Activated CD4-positive, alpha-beta T cell treated with anti-CD3 and anti-CD28 coated beads, Interleukin-2, amount 50 U/mL, for 16 hours (primary cell): ENCODE results near the gene MKX.
"Not testable (repeated sequence)": the region's sequence is repeated elsewhere in the genome, so short reads cannot be mapped to it uniquely, and the experiment has no call there.

Experiments used
- DNase-seq: peaks from one replicate; pipeline ENCODE4 v3.0.0-alpha.2; 2020

The MKX gene

DNA sequence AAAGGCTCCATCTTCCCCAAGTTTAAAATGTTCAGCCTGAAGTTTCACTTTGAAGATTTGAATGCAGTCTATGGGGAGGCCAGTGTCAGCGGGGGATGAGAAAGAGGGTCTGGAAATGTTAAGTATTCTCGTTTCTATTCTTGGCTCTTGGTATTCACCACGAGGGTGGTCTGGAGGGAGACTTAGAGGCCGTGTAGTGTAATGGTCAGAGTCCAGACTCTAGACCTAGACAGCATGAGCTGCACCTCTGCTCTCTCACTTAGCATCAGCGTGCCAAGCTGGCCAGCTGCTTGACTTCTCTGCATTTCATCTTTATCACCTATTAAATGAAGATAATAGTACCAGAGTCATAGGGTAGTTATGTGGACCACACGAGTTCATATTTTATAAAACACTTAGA is 57.9 kb downstream of the MKX start:
- DNase-seq = no peak

DNA sequence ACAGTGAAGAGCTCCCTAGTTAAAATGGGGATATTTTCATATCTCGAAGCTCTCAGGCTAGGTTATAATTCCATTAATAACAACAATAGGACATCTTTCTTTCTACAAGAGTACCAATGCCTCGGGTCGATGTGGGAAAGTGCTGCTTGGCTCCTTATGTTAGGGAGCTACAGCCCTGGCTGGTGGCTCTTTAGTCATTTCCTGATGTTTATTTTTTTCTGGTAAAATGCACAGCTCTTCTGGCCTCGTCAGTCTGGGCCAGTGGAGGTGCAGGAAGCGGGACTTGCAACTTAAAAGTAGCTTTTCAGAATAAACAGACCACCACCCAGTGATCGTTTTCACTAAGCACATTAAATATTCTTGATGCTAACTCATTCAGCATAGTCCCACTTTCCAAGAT is 58.3 kb downstream of the MKX start:
- DNase-seq = no peak

DNA sequence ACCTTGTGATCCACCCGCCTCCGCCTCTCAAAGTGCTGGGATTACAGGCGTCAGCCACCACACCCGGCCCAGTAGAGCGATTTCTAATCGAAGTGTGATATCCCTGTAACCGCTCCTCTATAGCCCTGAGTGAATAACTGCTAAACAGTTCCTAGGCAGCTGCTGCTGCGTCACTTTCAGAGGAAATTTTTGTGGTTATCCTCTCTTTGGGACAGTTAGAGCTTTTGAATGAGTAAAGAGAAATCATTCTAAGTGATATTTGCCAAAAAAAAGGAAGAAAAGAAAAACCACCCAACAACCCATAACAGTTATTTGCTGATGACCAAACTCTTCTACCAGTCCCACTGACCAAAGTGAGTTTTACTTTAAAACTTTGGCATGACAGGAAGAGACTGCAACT is 59.9 kb downstream of the MKX start:
- DNase-seq = no peak

DNA sequence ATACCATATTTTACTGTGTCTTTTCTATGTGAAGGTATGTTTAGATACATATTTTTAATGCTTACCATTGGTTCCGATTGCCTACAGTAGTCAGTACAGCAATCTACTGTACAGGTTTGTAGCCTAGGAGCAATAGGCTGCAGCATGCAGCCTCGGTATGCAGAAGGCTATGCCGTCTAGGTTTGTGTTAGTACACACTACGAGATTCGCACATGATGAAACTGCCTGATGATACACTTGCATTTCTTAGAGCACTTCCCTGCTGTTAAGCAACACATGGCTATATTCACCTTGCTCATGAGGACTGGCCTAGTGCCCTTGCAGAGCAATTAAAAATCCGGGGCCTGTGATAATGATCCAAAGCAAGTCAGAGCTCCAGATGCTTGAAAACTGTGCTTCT is 62.4 kb downstream of the MKX start:
- DNase-seq = no peak

DNA sequence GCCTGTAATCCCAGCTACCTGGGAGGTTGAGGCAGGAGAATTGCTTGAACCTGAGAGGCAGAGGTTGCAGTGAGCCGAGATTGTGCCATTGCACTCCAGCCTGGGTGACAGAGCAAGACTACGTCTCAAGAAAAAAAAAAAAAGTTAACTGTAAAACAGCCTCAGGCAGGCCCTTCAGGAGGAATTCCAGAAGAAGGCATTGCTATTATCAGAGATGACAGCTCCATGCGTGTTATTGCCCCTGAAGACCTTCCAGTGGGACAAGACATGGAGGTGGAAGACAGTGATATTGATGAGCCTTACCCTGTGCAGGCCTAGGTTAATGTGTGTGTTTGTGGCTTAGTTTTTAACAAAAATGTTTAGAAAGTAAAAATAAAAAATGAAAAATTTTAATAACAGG is 63.8 kb downstream of the MKX start:
- not testable (repeated sequence) for DNase-seq

DNA sequence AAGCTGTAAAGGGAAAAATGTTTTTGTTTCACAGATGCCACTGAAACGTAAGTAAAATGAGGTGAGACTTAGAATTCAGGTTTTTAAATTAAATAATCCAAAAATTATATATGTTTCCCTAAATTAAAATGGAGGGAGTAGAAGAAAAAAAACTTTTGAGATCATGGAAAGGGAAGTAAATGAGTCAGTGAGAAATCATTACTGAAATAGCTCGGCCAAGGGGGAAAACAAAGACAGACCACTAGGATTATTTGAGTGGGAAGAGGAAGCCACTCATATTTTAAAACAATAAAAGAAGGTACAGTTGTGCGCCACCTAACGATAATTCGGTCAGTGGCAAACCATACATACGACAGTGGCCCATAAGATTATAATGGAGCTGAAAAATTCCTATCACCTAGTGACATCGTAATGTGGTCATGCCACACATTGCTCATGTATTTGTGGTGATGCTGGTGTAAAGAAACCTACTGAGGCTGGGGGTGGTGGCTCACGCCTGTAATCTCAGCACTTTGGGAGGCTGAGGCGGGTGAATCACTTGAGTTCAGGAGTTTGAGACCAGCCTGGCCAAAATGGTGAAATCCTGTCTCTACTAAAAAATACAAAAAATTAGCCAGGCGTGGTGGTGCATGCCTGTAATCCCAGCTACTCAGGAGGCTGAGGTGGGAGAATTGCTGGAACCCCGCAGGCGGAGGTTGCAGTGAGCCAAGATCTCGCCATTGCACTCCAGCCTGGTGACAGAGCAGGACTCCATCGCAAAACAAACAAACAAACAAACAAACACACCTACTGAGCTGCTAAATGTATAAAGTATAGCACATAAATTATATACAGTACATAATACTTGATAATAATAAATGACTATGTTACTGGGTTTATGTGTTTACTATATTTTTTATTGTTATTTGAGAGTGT is 64.7 kb downstream of the MKX start:
- DNase-seq = no peak

DNA sequence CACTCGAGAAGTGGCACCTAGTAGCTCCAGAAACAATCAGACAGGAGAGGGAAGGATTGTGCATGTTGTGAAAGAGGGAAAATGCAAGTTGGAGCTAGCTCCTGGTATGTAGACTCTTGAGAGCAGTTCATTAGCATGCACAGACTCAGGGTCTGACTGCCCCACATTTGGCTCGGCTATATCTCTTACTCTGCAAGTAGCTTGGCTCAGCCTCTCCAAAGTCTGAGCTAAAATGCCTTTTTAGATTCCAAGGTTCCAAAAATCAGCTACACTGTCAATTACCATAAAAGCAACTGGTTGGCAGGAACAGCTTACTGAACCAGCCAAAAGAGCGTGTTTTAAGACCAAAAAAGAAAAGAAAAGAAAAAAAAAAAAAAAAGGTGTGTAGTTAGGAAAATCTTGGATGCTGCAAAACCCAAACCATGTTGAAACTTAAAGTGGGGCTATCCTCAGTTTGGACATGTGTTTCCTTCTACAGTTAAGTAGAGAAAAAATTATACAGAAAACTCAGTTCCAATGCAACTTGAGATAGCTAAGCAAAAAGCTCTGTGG is 65.5 kb downstream of the MKX start:
- no peak for DNase-seq

DNA sequence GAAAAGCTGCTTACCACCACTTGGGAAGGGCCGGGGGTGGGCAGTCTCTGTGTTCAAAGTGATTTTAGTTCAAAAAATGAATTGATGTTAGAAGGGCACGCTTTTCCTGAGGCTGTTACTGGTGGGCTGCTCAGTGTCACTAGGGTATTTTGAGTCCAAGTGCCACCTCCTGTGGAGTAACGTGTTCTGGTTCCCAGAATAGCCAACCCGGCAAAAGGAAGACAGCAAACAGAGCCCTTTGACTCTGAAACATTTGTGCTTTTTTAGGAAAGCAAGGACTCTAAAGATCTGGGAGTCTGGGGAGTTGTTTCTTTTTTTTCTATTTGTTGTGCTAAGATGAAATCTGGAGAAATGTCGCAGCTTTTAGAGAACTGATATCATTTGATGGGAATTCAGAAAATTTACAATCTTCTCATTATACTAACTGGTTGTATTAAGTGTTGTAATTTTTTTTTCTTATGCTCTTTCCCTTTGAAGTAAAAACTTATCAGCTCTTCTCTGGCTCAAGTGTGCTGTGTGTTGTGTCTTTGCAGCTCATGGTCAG is 66.2 kb downstream of the MKX start:
- no peak for DNase-seq

DNA sequence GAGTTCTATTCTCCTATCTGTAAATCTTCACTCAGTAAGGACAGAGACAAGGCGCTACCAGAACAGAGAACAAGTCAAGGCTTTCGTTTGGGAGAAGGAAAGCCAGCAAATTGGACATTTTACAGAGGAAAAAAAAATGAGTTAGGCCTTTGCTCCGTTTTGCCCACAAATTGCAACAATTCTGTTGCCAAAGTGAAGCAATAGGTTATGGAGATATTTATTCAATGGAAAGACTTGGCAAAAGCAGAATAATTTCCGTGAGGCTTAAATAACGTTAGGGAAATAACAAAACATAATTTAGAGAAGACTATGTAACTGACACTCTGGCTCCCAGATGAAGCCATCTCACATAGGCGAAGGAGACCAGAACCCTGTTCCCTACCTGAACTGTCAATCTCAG is 67.5 kb downstream of the MKX start:
- no peak for DNase-seq

DNA sequence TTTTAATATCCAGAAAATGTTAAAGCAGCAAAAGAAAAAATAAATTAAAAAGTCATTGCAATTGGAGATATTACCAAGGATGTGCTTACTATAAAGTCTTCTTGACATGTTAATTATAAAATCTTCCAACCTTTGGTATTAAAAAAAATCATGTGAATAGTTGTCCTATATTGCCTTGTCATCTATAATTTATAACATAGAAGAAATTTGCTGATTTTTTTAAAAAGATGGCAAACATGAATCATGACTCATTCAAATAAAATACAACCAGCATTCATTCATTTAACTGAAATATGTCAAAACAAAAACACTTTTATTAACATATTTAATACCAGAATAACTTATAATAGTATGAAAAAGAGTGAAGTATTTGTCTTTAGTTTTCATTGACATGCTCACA is 72.6 kb downstream of the MKX start:
- no peak for DNase-seq

DNA sequence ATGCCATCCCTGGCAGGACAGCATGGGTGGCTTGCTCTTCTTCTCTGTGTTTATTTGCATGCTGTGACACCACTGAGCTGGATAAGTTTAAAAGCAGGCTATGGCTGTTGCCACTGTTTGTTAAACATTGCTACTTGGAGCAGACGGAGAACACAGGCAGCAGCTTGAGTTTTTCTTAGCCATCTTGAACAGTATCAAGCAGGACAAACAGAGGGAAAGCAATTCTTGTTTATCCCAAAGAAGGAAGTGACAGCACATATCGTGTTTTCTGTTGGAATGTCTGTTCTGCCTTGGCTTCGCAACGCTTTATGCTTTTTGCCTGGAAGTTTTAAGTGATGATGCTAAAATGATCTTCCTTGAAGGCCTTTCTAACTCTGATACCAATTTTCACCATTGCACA is 73.8 kb downstream of the MKX start:
- DNase-seq = no peak

DNA sequence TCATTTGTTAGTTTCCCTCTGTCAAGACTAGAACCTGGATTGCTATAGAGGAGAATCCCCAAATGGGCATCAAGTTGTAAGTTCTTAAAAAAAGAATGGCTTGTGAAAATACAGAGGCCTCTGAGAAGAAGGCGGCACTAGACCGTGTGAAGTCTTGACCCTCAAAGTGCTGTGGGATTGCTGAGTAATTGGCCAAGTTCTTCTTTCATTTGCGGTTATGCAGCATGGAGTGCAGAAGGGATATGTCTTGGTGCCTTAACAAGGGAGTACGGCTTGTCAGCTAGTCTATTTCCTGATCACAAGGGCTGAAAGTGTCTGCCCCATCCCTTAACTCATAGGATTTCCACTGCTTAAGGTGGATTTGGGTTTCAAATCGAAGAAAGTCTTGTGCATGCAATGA is 81.2 kb downstream of the MKX start:
- no peak for DNase-seq

DNA sequence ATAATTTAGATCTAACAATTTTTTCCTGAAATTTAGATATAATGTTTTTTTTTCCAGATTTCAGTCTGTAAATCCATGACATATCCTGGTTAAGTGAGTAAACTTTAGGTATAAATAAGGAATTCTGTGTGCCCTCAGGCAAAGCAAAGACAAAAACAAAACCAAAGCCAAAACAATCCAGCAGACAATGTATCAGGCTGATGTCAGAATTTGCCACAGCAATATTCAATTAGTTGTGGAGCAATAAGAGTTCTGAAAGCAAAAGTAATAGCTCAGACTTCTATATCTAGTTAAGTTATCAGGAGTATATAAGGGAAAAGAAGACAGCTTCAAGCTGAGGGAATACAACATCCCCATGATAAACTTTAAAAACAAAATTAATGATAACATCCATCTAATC is 82.0 kb downstream of the MKX start:
- no peak for DNase-seq

DNA sequence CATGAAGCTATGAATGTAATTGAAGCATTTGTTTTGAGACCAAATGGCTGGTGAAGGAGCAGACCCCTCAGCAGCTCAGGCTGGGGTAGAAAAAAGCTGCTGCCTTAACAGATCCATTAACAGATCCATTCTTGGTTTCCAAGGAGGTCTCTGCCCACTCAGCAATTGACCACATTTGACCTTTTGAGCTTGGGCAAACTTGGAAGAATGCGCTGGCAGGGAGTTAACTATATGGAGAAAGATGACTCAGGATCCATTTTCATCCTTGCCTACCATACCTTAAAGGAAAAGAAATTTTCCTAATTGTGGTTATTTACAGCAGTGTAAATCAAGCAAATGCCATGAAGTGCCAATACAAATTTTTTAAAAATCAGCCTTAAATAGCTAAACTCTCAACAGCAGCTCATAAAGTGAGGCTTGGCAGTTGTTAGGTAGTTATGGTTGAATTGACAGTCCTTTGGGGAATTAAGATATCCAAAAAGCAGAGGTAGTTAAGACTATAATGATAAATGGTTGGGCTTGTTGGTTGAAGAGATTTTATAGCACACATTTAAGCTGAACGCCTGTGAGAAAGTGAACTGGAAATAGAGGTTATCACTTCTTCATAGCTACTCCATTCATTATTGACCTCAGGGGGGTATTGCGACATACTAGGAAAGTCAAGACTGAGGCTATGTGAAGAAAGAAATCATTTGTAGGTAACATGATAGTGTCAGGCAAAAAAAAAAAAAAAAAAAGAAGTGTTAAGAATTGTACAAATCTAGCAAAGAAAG is 83.9 kb downstream of the MKX start:
- no peak for DNase-seq

DNA sequence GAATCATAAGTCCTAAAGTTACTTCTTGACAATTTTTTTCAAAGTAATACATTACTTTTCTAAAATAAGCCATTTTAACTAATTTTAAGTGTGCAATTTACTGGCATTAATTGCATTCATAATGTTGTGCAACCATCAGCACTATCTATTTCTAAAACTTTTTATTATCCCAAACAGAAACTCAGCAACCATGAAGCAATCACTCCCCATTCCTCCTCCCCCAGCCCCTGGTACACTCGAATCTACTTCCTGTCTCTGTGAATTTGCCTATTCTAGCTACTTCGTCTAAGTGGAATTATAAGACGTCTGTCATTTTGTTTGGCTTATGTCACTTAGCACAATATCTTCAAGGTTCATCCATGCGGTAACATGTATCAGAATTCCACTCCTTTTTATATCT is 84.9 kb downstream of the MKX start:
- DNase-seq = no peak

DNA sequence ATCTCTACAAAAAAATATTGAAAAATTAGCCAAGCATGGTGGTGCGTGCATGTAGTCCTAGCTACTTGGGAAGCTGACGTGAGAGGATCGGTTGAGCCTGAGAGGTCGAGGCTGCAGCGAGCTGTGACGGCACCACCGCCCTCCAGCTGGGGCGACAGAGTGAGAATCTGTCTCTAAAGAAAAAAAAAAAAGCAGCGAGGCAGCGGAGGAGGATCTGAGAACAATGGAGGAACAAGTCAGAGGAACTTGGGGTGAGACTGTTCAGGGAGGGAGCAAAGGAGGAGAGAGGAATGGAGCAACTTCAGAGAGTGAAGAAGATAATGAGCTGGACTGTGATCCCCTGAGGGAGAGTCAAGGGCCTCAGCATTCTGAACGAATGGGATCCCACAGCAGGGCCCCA is 85.4 kb downstream of the MKX start:
- DNase-seq = no peak

DNA sequence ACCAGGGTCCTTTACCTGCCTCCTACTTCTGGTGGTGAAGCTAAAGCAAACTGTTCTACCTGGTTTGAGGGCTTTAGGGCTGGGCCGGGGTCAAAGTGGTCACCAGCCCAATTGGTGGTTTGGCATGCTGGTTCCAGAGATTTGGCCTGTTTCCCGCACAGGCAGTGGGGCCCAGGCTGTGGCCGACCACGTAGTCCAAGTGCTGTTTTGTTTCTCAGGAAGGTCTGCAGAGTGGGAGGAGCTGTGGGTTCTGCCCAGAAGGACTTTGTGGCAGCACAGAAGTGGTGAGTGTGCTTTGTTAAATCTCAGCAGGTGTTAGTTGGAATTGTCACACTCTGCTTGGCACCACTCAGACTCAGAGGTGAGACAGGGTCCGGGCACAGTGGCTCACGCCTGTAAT is 85.8 kb downstream of the MKX start:
- no peak for DNase-seq

DNA sequence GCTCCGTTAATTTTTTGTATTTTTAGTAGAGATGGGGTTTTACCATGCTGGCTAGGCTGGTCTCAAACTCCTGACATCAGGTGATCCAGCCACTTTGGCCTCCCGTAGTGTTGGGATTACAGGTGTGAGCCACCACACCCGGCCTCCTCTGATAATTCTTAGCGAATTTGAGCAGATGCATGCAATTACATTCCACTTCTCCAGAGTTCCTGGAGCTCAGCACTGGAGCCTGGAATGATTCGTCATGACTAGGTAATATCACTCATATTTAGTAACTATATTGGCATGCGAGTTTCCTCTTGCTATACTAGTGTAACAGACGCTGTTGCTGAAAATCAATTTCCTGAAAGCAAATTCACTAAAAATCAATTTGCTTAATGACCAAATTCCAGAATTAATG is 86.8 kb downstream of the MKX start:
- DNase-seq = no peak

DNA sequence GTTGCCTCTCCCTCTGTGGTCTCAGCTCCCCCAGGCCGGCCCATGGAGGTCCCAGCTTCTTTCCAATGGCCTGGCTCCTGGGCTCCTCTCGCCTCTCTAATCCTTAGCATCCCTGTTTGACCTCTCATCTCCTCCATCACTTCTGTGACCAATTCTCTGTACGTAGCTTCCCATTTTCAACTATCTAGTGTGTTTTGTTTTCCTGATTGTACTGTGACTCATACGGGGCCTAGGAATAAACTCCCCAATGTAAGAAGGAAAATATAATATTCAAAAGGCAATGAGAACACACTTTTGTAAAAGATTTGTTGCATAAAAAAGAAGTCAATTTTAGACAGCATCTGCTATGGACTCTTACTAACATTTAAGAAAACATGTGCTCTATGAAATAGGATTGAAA is 90.3 kb downstream of the MKX start:
- no peak for DNase-seq

DNA sequence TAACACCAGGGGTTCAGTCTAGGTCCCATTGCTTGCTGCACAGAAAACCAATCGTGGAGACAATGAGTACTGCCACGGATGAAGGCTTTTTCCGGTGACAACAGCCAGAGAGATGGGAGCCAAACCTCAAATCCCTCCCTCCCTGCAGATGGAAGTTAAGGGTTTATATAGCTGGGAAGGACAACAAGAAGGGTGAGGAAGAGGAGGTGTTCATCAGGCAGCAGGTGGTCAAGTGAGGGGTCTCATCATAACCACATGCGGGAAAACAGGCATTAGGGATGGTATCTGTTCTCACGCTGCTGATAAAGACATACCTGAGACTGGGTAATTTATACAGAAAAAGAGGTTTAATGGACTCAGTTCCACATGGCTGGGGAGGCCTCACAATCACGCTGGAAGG is 91.3 kb downstream of the MKX start:
- no peak for DNase-seq

DNA sequence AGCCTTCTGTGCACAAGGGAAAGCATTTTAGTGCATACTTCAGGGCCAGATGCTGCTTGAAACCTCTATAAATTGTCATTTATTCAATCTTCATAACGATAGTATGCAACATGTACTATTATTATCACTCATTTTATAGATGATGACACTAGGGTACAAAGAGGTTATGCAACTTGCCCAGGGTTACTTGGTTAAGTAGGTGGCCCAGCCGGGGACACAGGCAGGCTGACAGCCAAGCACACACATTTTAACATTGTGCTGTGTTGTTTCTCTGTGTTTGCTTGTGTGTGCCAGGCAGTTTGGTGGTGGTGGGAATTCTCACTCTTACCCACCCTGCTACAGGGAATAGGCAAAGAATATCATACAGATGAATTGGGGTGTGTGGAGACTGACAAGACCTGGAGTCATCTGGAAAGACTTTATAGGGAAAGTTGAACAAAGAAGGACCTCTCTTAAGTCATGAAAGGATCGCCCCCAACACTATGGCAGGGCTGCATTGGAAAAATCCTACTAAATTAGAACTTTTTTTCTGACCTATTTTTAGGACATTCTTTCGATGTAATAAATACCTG is 98.9 kb downstream of the MKX start:
- DNase-seq = no peak

DNA sequence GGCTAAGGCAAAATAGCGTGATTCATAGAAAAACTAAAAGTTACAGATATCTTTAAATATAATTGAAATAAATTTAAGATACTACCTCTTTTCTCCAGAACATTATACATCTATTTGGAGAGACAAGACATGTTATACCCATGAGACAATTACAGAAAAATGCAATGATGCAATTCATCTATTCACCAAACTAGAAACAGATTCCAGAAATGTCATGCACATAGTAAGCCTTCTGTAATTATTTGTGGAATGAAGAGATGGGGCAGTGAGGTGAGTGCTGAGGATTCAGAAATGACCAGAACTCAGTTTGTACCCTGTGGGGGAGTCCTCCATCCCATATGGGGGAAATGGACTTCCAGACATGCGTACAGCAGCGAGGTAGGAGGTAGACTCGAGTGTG is 99.4 kb downstream of the MKX start:
- no peak for DNase-seq

DNA sequence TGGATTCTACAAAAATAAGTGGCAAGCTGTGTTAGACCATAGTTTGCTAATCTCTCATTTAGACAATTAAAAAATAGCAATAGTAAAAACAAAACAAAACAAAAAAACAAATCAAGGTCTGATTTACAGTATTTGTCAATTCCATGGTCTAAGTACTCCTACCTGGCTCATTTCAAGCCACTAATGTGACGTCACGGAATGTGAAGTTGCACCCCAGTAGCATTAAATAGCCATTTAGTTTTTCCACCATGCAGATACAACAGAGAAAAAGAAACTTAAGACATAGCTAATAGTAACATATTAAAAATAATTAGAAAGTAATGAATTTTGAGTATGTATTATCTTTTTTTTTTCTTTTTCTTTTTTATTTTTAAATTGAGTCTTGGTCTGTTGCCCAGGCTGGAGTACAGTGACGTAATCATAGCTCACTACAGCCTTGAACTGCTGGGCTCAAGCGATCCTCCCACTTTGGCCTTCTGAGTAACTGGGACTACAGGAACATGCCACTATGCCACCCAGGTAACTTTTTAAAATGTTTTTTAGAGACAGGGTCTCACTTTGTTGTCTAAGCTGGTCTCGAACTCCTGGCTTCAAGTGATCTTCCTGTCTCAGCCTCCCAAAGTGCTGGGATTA is 101.2 kb downstream of the MKX start:
- DNase-seq = no peak
